ENCODE results near the gene TNRC6B. TPM values are rescaled to one million over a fixed set of nuclear protein-coding genes. Genes with fewer than 3 reads are reported as not detected.
A peak's percentile ranks its signal among the peaks of the same experiment; 100 is the strongest.
"Not testable (repeated sequence)": the region's sequence is repeated elsewhere in the genome, so short reads cannot be mapped to it uniquely, and the experiment has no call there.

Gene TNRC6B
- total and polyA plus RNA-seq, 4 donors = 6.2 to 70.4 (median 26.5) TPM

- H3K4me3 ChIP-seq = no peak overlapping the region
- H3K27ac ChIP-seq (ENCODE audit: low read depth in 1 of 2, low read length in 1 of 2) = no peak overlapping the region
- DNase-seq (no peak), ATAC-seq (ENCODE audit: insufficient read depth, low FRiP score) (no peak)
- H3K36me3 ChIP-seq (ENCODE audit: control insufficient read depth in 4 of 4, insufficient read depth in 4 of 4, low read length in 4 of 4) = peaks cover 0 to 7% (median 3%) of the 10 kb centered on the region in 4 donors
- H3K4me1 ChIP-seq (ENCODE audit: control insufficient read depth in 5 of 5, insufficient read depth in 5 of 5, low read length in 5 of 5) = peaks cover 0 to 8% (median 0%) of the 10 kb centered on the region in 5 donors
- H3K27me3 ChIP-seq (ENCODE audit: control insufficient read depth in 3 of 3, insufficient read depth in 3 of 3, low read length in 2 of 3) = no peaks in the 10 kb centered on the region
- H3K9ac ChIP-seq (ENCODE audit: insufficient read depth in 1 of 2, low read length in 2 of 2) = no peak overlapping the region
- TF ChIP-seq CTCF (IDR thresholded peaks at IDR 0.05; ENCODE audit: control extremely low read depth, extremely low read depth) = no peak
- peaks cover 0 to 2% (median 0%) of the 10 kb centered on the region in 4 donors for H3K9me3 ChIP-seq (ENCODE audit: control insufficient read depth in 4 of 4, insufficient read depth in 3 of 4, low read length in 3 of 4)
- 56 to 79% methylated on average over 1 of the region's 1 CpG for WGBS, 2 donors
Measured at GRCh38 chr22:40161194-40161593, 16.5 kb upstream of the TNRC6B start.

- not testable (repeated sequence) for H3K36me3 ChIP-seq (ENCODE audit: control insufficient read depth in 4 of 4, insufficient read depth in 4 of 4, low read length in 4 of 4); ATAC-seq (ENCODE audit: insufficient read depth, low FRiP score)
- 82 to 94% methylated on average over 2 of the region's 2 CpGs for WGBS, 2 donors
Measured at GRCh38 chr22:40165537-40165936, 12.2 kb upstream of the TNRC6B start.

GRCh38 chr22:40175611-40176244 lies 2.0 kb upstream of the TNRC6B start:
- 90 to 94% methylated on average over 12 of the region's 12 CpGs for WGBS, 2 donors
- no peak for ATAC-seq (ENCODE audit: insufficient read depth, low FRiP score)

More at GRCh38 chr22:40165537-40165936, 12.2 kb upstream of the TNRC6B start:
- H3K9ac ChIP-seq (ENCODE audit: insufficient read depth in 1 of 2, low read length in 2 of 2); H3K27ac ChIP-seq (ENCODE audit: low read depth in 1 of 2, low read length in 1 of 2); DNase-seq; H3K27me3 ChIP-seq (ENCODE audit: control insufficient read depth in 3 of 3, insufficient read depth in 3 of 3, low read length in 2 of 3); H3K9me3 ChIP-seq (ENCODE audit: control insufficient read depth in 4 of 4, insufficient read depth in 3 of 4, low read length in 3 of 4); H3K4me3 ChIP-seq; H3K4me1 ChIP-seq (ENCODE audit: control insufficient read depth in 5 of 5, insufficient read depth in 5 of 5, low read length in 5 of 5): not testable (repeated sequence)

More at GRCh38 chr22:40175611-40176244, 2.0 kb upstream of the TNRC6B start:
- DNase-seq = no peak
- no peak for TF ChIP-seq CTCF (IDR thresholded peaks at IDR 0.05; ENCODE audit: control extremely low read depth, extremely low read depth)
- Histone ChIP-seq H3K36me3 (ENCODE audit: control insufficient read depth in 4 of 4, insufficient read depth in 4 of 4, low read length in 4 of 4) (peaks cover 0 to 1% (median 0%) of the 10 kb centered on the region in 4 donors), H3K9ac (ENCODE audit: insufficient read depth in 1 of 2, low read length in 2 of 2) (no peak overlapping the region), H3K4me1 (ENCODE audit: control insufficient read depth in 5 of 5, insufficient read depth in 5 of 5, low read length in 5 of 5) (peaks cover 0 to 28% (median 10%) of the 10 kb centered on the region in 5 donors), H3K4me3 (no peak overlapping the region), H3K9me3 (ENCODE audit: control insufficient read depth in 4 of 4, insufficient read depth in 3 of 4, low read length in 3 of 4) (no peaks in the 10 kb centered on the region), H3K27ac (ENCODE audit: low read depth in 1 of 2, low read length in 1 of 2) (peak overlapping the region in 1 of 2 donors; percentile 17), H3K27me3 (ENCODE audit: control insufficient read depth in 3 of 3, insufficient read depth in 3 of 3, low read length in 2 of 3) (no peaks in the 10 kb centered on the region)

All from lung (tissue), 12 donors.